IMR-90 (cell line): ENCODE results near the gene B4GALT1. TPM values are rescaled to one million over a fixed set of nuclear protein-coding genes. Genes with fewer than 3 reads are reported as not detected.

Source experiments
- ATAC-seq: fragments of 200-7000 bp; cut with Tn5 transposase; 2 replicates; pipeline ENCODE4 v1.9.1; 2020; ENCODE audit warnings: low read depth, mild to moderate bottlenecking, moderate library complexity
- BruUV-seq: library from RNA; stranded (reverse); fragments of 400-500 nt; replicated peaks from 2 replicates; lab custom pipeline; 2021; lab: Mats Ljungman, UMichigan
- CTCF ChIA-PET: fragments of 300-600 bp; formaldehyde crosslinking; extraction: SDS; loops from one replicate; lab custom pipeline; 2021; ENCODE audit warnings: antibody characterized with exemption; lab: Yijun Ruan, JAX
- POLR2A ChIA-PET: fragments of 300-600 bp; sonication (Branson Sonifier 250); formaldehyde crosslinking; loops from one replicate; lab custom pipeline; 2022; ENCODE audit warnings: antibody characterized with exemption; ENCODE audit not compliant: unreplicated experiment; lab: Charles Lee
- DNase-seq: peaks from one replicate; pipeline ENCODE4 v3.0.0; 2013
- H2AFZ ChIP-seq: replicated peaks from 2 replicates; pipeline ENCODE3; 2013; ENCODE audit warnings: low read length, mild to moderate bottlenecking; ENCODE audit not compliant: poor library complexity
- H2AK5ac ChIP-seq: 2 replicates; pipeline ENCODE4 v1.6.1; 2013; ENCODE audit warnings: low read depth, low read length, inconsistent platforms
- H2AK9ac ChIP-seq: replicated peaks from 2 replicates; pipeline ENCODE3; 2013; ENCODE audit warnings: mild to moderate bottlenecking, low read depth, low read length, moderate library complexity; ENCODE audit not compliant: poor library complexity
- H2BK120ac ChIP-seq: 2 replicates; pipeline ENCODE4 v1.6.1; 2013; ENCODE audit warnings: low read depth, low read length, inconsistent platforms
- H2BK15ac ChIP-seq: 3 replicates; pipeline ENCODE4 v1.6.1; 2013; ENCODE audit warnings: low read depth, low read length, inconsistent platforms
- H2BK20ac ChIP-seq: 2 replicates; pipeline ENCODE4 v1.6.1; 2013; ENCODE audit warnings: low read depth, mild to moderate bottlenecking, inconsistent platforms, low read length, moderate library complexity
- H2BK5ac ChIP-seq: 2 replicates; pipeline ENCODE4 v1.6.1; 2013; ENCODE audit warnings: mild to moderate bottlenecking, low read depth, low read length, inconsistent platforms; ENCODE audit not compliant: poor library complexity, severe bottlenecking
- H3K14ac ChIP-seq: replicated peaks from 2 replicates; pipeline ENCODE4 v1.6.1; 2013; ENCODE audit warnings: low read depth, low read length, inconsistent platforms
- H3K18ac ChIP-seq: 2 replicates; pipeline ENCODE4 v1.6.1; 2013; ENCODE audit warnings: low read depth, low read length, control low read depth
- H3K23ac ChIP-seq: 2 replicates; pipeline ENCODE4 v1.6.1; 2013; ENCODE audit warnings: low read depth, low read length, inconsistent platforms
- H3K27ac ChIP-seq: 2 replicates; pipeline ENCODE4 v1.5.1; 2013; ENCODE audit warnings: mild to moderate bottlenecking, control low read depth, low read length; ENCODE audit not compliant: insufficient read depth
- H3K27me3 ChIP-seq: 2 replicates; pipeline ENCODE4 v1.6.1; 2013; ENCODE audit warnings: low read length; ENCODE audit not compliant: control insufficient read depth, insufficient read depth
- H3K36me3 ChIP-seq: 2 replicates; pipeline ENCODE4 v1.6.1; 2013; ENCODE audit warnings: low read length, mixed read lengths; ENCODE audit not compliant: control insufficient read depth, insufficient read depth
- H3K4ac ChIP-seq: 2 replicates; pipeline ENCODE4 v1.6.1; 2013; ENCODE audit warnings: low read depth, low read length, inconsistent platforms
- H3K4me1 ChIP-seq: 2 replicates; pipeline ENCODE4 v1.6.1; 2013; ENCODE audit warnings: low read length, mixed read lengths; ENCODE audit not compliant: control insufficient read depth, insufficient read depth
- H3K4me2 ChIP-seq: 2 replicates; pipeline ENCODE4 v1.6.1; 2013; ENCODE audit warnings: low read depth, mild to moderate bottlenecking, control low read depth, low read length, moderate library complexity
- H3K4me3 ChIP-seq: 2 replicates; pipeline ENCODE4 v1.5.1; 2013; ENCODE audit warnings: low read depth, mild to moderate bottlenecking, control low read depth, low read length, moderate library complexity; ENCODE audit not compliant: insufficient read depth
- H3K56ac ChIP-seq: 2 replicates; pipeline ENCODE4 v1.6.1; 2013; ENCODE audit warnings: low read length, inconsistent platforms; ENCODE audit not compliant: insufficient read depth; ENCODE audit errors: extremely low read depth
- H3K79me1 ChIP-seq, 2 experiments: 2 replicates each; pipeline ENCODE4 v1.6.1; 2013; ENCODE audit warnings: low read length in 2 of 2, inconsistent platforms in 1 of 2, low read depth in 1 of 2
- H3K9ac ChIP-seq: 2 replicates; pipeline ENCODE4 v1.6.1; 2013; ENCODE audit warnings: low read depth, low read length, control low read depth
- H3K9me1 ChIP-seq: 2 replicates; pipeline ENCODE4 v1.6.1; 2013; ENCODE audit warnings: low read length, inconsistent platforms; ENCODE audit not compliant: insufficient read depth
- H3K9me3 ChIP-seq: 2 replicates; pipeline ENCODE4 v1.6.1; 2013; ENCODE audit warnings: low read length; ENCODE audit not compliant: control insufficient read depth, insufficient read depth
- H4K20me1 ChIP-seq: 2 replicates; pipeline ENCODE4 v1.6.1; 2013; ENCODE audit warnings: low read length, inconsistent platforms; ENCODE audit not compliant: insufficient read depth
- H4K5ac ChIP-seq: 2 replicates; pipeline ENCODE4 v1.6.1; 2013; ENCODE audit warnings: mild to moderate bottlenecking, low read depth, low read length, control low read depth
- H4K8ac ChIP-seq, 2 experiments: 2 replicates each; pipeline ENCODE4 v1.6.1; 2013; ENCODE audit warnings: low read depth in 2 of 2, low read length in 2 of 2, control low read depth in 1 of 2, inconsistent platforms in 1 of 2
- H4K91ac ChIP-seq: 2 replicates; pipeline ENCODE4 v1.6.1; 2013; ENCODE audit warnings: low read depth, low read length, inconsistent platforms; ENCODE audit not compliant: insufficient read depth
- CHD1 ChIP-seq: IDR thresholded peaks from 2 replicates; pipeline ENCODE4 v1.6.1; 2012; ENCODE audit warnings: low read depth, low read length, improper control_type of control experiment
- MAZ ChIP-seq: IDR thresholded peaks from 2 replicates; pipeline ENCODE4 v1.6.1; 2012; ENCODE audit warnings: low read depth, mild to moderate bottlenecking, low read length, improper control_type of control experiment, moderate library complexity, borderline replicate concordance
- NFE2L2 ChIP-seq: fragments of 150-350 bp; IDR thresholded peaks from 2 replicates; pipeline ENCODE4 v1.6.1; 2016; ENCODE audit warnings: low read depth, mild to moderate bottlenecking, low read length
- RFX5 ChIP-seq: IDR thresholded peaks from 2 replicates; pipeline ENCODE4 v1.8.0; 2012; ENCODE audit warnings: low read depth, mild to moderate bottlenecking, low read length, moderate library complexity
- WGBS, 2 experiments: methylation state at CpG; one replicate each; pipeline versions ENCODE4 v1.1.5 to v1.1.7; 2013; ENCODE audit warnings: missing lambda C conversion rate in 2 of 2; ENCODE audit not compliant: insufficient read length in 1 of 2; ENCODE audit errors: extremely low coverage in 2 of 2; 5-methylcytosine and 5-hydroxymethylcytosine counted together
- dilution Hi-C: fragments of 300-500 bp; cut with HindIII; formaldehyde crosslinking; loops from one replicate; pipeline ENCODE4 v1.14.3; 2018; ENCODE audit warnings: low sequenced_read_pairs; ENCODE audit not compliant: unreplicated experiment
- in situ Hi-C: fragments of 300-500 bp; cut with MboI; formaldehyde crosslinking; loops from 3 replicates; pipeline ENCODE4 v1.14.3; 2019; ENCODE audit warnings: low sequenced_read_pairs, inconsistent platforms, mixed read lengths
- intact Hi-C: fragments of 100-400 bp; cut with micrococcal nuclease; formaldehyde crosslinking; loops from 2 replicates; pipeline ENCODE4 v1.10.0; 2022
- polyA plus RNA-seq, 3 experiments: library from polyadenylated mRNA; depleted of rRNA; stranded (reverse); fragments of >200 nt; gene quantifications; 2 replicates each; pipeline ENCODE4 v1.2.3, GENCODE V29; 2012; ENCODE audit warnings: low replicate concordance in 1 of 3
- total RNA-seq: library from RNA; depleted of rRNA; stranded (reverse); fragments of >200 nt; gene quantifications from 2 replicates; pipeline ENCODE4 v1.2.3, GENCODE V29; 2012
- TF ChIP-seq, protein P1 (sequence below): conservative IDR thresholded peaks from 2 replicates; pipeline ENCODE4 v1.5.1; 2012; ENCODE audit warnings: mild to moderate bottlenecking, low read depth, low read length, improper control_type of control experiment
- TF ChIP-seq, protein P2 (sequence below): fragments of 150-350 bp; IDR thresholded peaks from 2 replicates; pipeline ENCODE4 v1.6.1; 2017; ENCODE audit warnings: mild to moderate bottlenecking, antibody characterized with exemption, low read length, low read depth

The B4GALT1 gene
- total and polyA plus RNA-seq, 2 of the 4 experiments (the other 2 are of a cell fraction): 8.8 to 37.8 TPM

DNA sequence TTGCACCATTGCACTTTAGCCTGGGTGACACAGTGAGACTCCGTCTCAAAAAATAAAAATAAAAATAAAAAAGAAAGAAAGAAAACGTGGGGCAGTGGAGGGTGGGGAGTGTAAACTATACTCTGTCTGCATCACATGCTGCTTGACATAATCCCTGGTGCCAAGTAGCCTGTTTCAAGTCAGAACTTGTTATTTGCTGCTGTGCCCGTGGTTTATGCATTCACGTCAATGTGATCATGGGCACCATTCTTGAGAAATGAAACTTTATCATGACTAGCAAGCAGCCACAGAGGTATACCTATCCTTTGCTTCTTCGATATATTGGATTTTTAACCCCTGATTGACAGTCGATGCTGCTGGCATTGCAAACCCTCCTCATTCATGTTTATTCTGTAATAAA, 86.6 kb downstream of the B4GALT1 start:
- Histone ChIP-seq H2AFZ (peak overlapping the region; percentile 70), H2BK120ac (no peak overlapping the region), H4K91ac (no peak overlapping the region), H3K9ac (no peak overlapping the region), H2BK20ac (no peak overlapping the region; the same call in 1 of the 2 replicates), H3K14ac (0 out of 2 replicates have a peak overlapping the region, but pooled peaks have one; percentile 43), H3K27me3 (no peaks in the 10 kb centered on the region), H2AK5ac (peak overlapping the region; percentile 27; the same call in 1 of the 2 replicates), H3K79me1 (peaks cover 0 to 7% of the 10 kb centered on the region in 2 experiments; a peak in 2 of 4 replicates), H4K8ac (peak overlapping the region; percentile 41 to 71; a peak in 1 of 4 replicates), H3K9me1 (no peaks in the 10 kb centered on the region; the same call in 1 of the 2 replicates), H3K18ac (no peak overlapping the region), H3K4me1 (no peaks in the 10 kb centered on the region), H2AK9ac (no peak overlapping the region), H3K4me2 (no peak overlapping the region), H3K4ac (peak overlapping the region; percentile 54; the same call in 1 of the 2 replicates), H3K56ac (no peak overlapping the region), H4K5ac (peak overlapping the region; percentile 26; the same call in 1 of the 2 replicates), H2BK5ac (no peak overlapping the region), H3K23ac (no peak overlapping the region), H3K36me3 (no peaks in the 10 kb centered on the region), H4K20me1 (no peaks in the 10 kb centered on the region), H3K27ac (no peak overlapping the region), H3K9me3 (no peaks in the 10 kb centered on the region), H3K4me3 (no peak overlapping the region), H2BK15ac (peak overlapping the region; percentile 39; the same call in 1 of the 3 replicates)
- in situ Hi-C loops (loop anchor here (5.0 kb wide), 2 partner anchors 87 to 147 kb away; partner anchors contain the start of gene B4GALT1), dilution Hi-C loops (no loop called here), intact Hi-C loops (no loop called here)
- no peak for DNase-seq
- TF ChIP-seq CHD1: no peak
- TF ChIP-seq MAZ: no peak
- TF ChIP-seq, protein P1, sequence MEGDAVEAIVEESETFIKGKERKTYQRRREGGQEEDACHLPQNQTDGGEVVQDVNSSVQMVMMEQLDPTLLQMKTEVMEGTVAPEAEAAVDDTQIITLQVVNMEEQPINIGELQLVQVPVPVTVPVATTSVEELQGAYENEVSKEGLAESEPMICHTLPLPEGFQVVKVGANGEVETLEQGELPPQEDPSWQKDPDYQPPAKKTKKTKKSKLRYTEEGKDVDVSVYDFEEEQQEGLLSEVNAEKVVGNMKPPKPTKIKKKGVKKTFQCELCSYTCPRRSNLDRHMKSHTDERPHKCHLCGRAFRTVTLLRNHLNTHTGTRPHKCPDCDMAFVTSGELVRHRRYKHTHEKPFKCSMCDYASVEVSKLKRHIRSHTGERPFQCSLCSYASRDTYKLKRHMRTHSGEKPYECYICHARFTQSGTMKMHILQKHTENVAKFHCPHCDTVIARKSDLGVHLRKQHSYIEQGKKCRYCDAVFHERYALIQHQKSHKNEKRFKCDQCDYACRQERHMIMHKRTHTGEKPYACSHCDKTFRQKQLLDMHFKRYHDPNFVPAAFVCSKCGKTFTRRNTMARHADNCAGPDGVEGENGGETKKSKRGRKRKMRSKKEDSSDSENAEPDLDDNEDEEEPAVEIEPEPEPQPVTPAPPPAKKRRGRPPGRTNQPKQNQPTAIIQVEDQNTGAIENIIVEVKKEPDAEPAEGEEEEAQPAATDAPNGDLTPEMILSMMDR: no peak
- TF ChIP-seq RFX5: no peak
- TF ChIP-seq NFE2L2: no peak
- TF ChIP-seq, protein P2, sequence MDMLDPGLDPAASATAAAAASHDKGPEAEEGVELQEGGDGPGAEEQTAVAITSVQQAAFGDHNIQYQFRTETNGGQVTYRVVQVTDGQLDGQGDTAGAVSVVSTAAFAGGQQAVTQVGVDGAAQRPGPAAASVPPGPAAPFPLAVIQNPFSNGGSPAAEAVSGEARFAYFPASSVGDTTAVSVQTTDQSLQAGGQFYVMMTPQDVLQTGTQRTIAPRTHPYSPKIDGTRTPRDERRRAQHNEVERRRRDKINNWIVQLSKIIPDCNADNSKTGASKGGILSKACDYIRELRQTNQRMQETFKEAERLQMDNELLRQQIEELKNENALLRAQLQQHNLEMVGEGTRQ: no peak
- WGBS, 2 experiments: no CpG with 5 or more reads among the region's 6 CpGs
- ChIA-PET POLR2A (no interaction called here), CTCF (interaction anchor here (0.6 to 0.9 kb wide), 2 partner anchors 146 kb away, joined by 3 read pairs; no protein-coding TSS in a partner anchor)
- ATAC-seq: no peak
- no TSS peak for BruUV-seq
